Glomerular visceral epithelial cell (primary cell): Measurements from ENCODE around the gene SCYL2.
A peak's percentile ranks its signal among the peaks of the same experiment; 100 is the strongest.
"Not testable (repeated sequence)": the region's sequence is repeated elsewhere in the genome, so short reads cannot be mapped to it uniquely, and the experiment has no call there.

Source experiments
- DNase-seq: peaks from one replicate; pipeline ENCODE4 v3.0.0-alpha.2; 2016; ENCODE audit errors: extremely low spot score

The SCYL2 gene

DNA sequence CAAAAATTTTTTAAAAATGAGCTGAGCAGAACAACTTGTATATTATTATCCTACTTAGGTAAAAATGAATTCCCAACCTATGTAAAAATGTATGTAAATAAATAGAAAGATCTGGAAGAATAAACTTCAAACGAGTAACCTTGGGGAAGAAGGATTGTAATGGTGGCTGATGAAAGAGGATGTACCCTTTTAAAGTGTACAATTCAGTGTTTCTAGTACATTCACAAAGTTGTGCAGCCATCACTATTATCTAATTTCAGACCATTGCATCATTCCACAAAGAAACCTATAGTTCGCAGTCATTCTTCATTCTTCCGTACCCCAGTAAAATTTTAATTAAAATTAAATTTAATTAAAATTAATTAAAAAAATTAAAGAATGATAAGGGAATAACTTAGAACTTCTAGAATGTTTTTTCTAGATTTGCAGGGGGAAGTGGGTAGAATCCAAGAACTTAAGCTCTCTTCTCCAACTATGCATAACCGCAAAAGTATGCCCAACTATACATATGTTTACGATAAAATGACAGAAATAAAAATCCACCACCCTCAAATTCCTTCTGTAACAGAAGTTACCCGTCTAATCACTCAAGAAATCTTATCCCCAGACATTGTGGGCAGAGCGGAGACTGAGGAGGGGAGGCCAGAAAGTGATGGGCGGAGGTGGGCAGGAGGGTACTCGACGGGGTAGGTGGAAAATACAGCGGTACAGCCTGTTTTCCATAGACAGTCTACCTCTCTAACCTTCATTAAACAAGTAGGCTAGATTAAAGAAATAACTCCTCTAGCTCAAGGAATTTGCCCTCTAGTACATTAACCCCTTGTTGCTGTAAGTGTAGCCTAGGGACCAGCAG is 1.0 kb upstream of the SCYL2 start:
- DNase-seq = no peak

DNA sequence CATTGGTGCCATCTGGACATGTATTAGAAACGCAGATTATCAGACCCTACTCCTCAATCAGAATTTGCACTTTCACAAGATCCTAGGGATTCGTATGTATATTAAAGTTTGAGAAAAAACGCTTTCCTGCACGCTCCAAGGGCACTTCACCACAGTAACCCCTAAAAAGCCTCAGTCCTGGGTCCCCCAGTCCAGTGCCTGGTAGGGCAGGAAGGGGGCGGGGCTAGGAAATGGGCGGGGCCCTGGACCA is 467 bp upstream of the SCYL2 start:
- DNase-seq = no peak

DNA sequence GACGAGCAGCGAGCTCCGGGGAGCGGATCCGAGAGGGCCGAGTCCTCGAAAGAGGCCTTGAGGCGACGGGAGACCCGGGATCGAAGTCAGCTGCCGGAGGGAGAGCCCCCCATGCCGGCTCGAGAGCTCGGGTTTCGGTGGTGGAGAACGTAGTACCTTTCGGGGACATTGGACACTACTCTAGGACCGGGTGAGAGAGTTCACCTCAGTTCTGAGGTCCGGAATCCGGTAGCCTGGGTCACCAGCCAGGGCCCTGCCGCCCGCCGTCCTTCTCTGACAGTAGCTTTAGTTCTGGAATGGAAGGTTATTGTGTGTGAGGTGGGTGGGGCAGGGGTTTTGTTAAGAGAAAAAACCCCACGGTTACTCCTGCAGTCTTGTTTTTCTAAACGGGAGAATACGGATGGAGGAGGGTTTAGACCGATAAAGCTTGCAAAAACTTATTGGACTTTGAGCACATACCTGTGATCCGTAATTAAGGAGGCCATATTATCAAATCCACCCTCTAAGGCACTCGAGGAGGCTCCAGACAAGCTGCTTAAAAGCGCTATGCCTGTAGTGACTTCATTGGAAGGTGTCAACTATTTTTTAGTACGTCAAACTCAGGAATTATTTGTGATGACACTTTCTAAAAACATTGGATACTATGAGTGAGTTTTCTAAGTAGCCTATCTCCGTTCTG is 765 bp downstream of the SCYL2 start:
- peak; percentile 13 for DNase-seq

DNA sequence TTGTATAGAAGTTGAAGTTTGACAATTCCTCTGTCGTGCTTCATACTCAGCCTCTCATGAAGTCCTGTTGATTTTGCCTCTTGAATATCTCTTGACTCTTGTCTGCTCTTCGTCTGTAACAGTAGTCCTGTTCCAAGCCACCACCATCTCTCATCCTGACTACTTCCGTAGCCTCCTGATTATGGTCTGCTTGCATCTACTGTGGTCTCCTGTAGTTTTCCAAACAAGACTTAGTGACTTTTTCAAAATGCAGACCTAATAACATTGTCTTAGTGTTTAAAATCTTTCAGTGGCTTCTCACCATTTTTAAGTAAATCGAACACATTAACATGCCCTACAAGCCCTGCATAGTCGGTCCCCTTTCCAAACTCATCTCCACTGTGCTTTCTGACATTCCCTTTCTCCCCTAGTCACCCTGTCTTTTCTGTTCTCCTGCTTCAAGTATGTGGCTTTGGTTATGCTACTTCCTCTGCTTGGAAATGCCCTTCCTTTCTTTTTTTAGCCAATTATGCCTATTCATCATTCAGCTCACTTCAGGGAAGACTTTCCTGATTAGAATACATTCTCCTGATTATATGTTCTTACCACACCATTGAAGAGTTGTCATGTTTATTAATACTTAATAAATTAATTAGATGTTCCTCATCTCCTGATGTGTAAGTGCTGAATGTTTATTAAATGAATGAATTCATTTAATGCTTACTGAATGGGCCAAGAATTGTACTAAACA is 2.0 kb downstream of the SCYL2 start:
- DNase-seq = peak; percentile 1

DNA sequence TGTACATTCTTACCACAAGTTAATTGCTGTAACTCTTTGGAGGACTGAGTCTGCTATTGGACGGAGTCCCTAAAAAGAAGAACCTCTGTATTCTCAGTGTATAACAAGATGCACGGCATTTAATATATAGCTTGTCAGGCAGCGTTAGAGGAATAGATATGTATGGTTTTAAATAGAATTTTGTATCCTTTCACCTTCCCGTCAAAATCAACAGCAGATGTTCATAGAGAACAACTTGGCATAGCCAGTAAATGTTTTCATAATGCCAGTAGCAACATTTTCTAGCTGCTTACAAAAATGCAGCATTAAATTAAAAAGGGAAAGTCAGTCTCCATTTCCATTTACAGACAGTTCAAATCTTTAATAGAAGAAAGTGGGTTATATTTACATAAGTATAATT is 6.8 kb downstream of the SCYL2 start:
- no peak for DNase-seq

DNA sequence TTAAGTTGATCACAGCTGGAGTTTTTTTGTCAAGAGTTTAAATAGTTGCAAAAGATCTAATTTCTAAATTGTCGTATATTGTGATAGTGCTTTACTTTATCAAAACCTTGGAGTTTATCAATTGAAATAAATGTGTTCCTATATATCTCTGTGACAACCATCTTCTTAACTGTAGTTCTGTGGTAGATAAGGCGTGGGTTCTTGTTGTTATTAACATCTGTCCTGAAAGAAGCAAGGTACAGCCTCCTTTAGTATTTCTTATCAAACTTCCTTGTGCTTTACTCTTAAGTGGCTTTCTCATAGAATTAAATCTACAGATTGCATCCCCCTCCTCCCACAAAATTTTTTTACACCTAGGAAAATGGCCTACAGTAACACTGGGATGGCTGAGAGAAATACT is 7.3 kb downstream of the SCYL2 start:
- no peak for DNase-seq

DNA sequence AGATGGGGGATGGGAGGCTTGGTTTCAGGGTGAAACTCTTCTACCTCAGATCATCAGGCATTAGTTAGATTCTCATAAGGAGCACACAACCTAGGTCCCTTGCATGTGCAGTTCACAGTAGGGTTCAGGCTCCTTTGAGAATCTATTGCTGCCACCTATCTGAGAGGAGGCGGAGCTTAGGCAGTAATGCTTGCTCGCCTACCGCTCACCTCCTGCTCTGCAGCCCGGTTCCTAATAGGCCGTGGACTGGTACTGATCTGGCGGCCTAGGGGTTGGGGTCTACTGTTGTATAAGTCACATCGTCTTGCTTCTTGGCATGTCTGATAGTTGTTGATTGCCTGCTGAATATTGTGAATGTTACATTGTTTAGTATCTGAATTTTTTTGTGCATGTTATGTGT is 12.2 kb downstream of the SCYL2 start:
- DNase-seq = no peak

DNA sequence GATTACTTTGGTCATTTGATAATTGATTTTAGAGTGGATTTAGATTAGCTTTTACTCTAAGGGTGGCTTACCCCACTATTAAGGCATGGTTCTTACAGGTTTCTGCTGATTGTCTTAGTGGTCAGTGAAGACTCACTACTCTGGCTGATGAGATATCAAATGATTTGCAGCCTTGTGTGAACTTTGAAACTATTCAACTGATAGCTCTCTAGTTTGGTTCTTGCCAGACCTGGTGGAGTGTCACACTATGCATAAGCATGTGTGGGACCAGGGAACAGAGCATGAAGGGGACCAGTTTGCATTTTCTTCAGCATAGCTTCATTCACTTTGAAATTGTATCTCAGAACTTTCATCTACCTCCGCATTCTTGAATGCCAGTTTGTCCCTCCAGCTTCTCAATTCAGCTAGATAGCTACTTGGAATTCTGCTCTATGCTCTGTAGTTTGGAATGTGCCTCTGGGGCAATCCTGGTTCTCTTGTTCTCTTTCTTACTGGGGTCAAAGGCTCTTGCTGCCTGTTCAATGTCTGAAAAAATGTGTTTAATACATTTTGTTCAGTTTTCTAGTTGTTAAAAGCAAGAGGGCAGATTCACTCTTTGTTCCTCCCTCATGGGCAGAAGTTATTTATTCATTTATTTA is 12.7 kb downstream of the SCYL2 start:
- no peak for DNase-seq

DNA sequence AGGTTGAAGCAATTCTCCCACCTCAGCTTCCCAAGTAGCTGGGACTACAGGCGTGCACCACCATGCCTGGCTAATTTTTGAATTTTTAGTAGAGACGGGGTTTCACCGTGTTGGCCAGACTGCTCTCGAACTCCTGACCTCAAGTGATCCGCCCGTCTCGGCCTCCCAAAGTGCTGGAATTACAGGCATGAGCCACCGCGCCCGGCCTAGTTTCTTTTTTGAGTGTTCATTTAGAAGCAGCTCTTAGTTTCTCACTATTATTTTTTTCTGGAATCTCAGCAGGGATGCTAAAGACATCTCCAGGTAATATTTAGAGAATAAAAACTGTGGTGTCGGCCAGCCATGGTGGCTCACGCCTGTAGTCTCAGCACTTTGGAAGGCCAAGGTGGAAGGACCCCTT is 17.6 kb downstream of the SCYL2 start:
- not testable (repeated sequence) for DNase-seq

DNA sequence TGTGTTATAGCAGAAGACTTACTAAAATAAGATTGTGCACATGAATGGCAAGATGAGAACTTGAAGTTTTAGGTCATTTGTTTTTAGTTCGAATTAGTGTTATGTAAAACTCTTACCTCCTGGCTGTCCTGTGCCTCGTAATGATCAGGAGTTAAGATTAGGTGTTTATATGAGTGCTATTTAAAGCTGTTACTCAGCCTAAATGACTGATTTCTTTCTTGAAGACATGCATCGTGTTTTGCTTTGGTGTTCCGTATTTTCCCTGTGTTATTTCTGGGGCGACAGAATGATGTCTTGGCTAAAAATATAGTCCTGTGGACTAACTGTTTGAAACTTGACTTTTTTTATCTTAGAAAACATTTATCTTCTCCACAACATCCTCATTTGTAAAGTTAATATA is 22.1 kb downstream of the SCYL2 start:
- DNase-seq = no peak

DNA sequence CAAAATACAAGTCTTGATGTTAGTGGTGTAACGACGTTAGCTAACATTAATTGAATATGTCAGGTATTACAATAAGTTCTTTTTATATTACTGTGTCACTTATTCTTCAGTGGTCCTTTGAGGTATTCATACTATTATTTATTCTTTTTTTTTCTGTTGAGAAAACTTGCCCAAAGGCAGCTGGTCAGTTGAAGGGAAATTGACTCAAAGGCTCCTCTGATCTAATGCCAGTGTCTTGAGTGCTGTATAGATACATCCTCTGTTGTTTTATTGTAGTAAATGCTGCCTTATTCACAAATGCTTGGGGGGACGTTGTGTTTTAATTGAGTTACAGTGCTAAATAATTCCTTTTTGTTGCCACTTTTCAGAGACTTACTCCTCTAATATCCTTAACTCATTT is 23.0 kb downstream of the SCYL2 start:
- DNase-seq = no peak

DNA sequence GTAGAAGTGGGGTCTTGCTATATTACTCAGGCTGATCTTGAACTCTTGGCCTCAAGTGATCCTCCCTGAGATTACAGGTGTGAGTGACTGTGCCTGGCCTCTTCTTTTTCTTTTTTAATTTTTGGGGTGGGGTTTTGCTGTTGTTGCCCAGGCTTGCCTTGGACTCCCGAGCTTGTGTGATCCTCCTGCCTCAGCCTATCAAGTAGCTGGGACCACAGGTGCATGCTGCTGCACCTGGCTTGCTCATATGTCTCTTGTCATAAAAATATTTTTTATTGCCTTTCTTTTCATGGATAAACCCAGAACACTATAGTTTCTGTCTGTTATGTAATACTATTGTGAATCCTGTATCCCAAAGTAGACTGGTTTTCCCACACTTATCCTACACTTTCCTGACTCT is 26.0 kb downstream of the SCYL2 start:
- no peak for DNase-seq

DNA sequence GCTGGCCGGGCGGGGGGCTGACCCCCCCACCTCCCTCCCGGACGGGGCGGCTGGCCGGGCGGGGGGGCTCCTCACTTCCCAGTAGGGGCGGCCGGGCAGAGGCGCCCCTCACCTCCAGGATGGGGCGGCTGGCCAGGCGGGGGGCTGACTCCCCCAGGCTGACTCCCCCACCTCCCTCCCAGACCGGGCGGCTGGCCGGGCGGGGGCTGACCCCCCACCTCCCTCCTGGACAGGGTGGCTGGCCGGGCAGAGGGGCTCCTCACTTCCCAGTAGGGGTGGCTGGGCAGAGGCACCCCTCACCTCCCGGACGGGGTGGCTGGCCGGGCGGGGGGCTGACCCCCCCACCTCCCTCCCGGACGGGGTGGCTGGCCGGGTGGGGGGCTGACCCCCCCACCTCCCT is 27.4 kb downstream of the SCYL2 start:
- DNase-seq = not testable (repeated sequence)

DNA sequence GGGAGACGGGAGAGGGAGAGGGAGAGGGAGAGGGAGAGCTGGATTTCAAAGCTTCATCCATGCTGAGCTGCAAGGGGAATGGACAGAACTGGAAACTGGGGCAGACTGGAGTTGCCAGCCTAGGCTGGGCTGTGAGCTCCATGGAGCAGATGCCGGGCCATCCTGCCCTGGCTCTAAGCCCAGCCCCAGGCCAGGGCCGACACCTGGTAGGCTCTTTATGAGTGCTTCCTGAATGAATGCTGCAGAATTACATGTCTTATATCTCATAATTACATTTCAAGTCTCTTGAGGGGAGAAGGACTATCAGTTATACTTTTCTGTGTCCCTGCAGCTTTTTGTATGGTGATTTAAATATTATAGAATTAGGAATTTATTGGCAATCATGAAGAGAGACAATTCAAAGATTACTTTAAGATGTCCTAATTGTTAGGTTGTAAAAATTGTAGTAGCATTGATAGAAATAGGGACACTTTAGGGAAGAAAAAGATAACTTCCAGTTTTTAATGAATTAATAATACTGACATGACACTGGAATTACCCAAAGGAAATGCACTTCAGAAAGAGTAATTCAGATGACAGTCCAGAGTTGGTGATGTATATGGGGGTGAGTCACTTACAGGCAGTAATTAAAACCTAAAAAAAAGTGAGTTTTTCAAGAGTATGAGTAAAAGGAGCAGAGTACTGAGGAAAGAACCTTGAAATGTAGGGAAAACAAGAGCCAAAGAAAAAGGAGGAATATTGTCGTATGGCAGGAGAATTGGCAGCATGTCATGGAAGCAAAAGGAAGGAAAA is 29.0 kb downstream of the SCYL2 start:
- no peak for DNase-seq

DNA sequence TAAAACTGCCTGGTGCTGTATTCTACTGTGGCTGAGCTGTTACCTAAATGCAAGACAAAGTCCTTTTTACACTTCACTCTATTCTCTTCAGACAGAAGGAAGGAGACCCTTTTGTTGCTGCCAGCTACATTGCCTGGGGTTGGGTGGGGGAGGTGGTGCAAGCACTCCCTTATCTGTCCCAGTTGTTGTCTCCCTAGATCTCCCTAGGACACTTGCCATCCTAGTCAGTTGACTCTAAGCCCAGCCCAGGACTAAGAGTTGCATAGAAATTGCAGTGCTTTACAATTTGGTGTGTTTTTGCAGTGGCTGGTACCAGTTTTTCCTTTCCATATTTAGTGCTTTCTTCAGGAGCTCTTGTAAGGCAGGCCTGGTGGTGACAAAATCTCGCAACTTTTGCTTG is 35.1 kb downstream of the SCYL2 start:
- no peak for DNase-seq

DNA sequence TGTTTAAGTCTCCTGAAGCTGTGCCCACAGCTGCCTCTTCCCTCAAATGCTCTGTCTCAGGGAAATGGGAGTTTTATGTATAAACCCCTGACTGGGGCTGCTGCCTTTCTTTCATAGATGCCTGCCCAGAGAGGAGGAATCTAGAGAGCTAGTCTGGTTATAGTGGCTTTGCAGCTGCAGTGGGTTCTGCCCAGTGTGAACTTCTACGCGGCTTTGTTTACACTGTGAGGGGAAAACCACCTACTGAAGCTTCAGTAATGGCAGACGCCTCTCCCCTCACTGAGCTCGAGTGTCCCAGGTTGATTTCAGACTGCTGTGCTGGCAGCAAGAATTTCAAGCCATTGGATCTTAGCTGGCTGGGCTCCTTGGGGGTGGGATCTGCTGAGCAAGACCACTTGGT is 36.9 kb downstream of the SCYL2 start:
- no peak for DNase-seq

DNA sequence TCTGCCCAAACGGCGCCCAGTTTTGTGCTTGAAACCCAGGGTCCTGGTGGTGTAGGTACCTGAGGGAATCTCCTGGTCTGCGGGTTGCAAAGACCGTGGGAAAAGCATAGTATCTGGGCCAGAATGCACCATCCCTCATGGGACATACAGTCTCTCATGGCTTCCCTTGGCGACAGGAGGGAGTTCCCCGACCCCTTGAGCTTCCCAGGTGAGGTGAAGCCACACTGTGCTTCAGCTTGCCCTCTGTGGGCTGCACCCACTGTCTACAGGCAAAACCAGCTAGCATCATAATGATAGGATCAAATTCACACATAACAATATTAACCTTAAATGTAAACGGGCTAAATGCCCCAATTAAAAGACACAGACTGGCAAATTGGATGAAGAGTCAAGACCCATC is 37.4 kb downstream of the SCYL2 start:
- not testable (repeated sequence) for DNase-seq

DNA sequence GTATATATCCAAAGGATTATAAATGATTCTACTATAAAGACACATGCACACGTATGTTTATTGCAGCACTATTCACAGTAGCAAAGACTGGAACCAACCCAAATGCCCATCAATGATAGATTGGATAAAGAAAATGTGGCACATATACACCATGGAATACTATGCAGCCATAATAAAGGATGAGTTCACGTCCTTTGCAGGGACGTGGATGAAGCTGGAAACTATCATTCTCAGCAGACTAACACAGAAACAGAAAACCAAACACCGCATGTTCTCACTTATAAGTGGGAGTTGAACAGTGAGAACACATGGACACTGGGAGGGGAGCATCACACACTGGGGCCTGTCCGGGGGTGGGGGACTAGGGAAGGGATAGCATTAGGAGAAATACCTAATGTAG is 41.2 kb downstream of the SCYL2 start:
- DNase-seq = not testable (repeated sequence)

DNA sequence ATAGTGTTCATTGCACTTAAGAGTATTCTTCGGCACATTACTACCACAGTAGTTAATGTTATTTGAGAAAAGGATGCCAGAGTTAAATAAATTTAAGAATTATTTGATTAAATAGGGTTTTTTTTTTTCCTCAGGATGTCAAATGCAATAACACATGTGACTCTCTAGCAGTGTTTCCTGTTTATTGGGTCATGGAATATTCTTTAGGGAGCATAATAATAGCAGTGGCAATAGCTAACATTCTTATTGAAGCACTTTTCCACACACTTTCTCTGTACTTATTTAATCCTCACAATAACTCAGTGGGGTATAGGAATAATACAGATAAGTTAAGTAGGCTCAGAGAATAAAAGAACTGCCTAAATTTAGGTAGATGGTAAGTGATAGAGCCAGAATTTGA is 44.3 kb downstream of the SCYL2 start:
- DNase-seq = no peak

DNA sequence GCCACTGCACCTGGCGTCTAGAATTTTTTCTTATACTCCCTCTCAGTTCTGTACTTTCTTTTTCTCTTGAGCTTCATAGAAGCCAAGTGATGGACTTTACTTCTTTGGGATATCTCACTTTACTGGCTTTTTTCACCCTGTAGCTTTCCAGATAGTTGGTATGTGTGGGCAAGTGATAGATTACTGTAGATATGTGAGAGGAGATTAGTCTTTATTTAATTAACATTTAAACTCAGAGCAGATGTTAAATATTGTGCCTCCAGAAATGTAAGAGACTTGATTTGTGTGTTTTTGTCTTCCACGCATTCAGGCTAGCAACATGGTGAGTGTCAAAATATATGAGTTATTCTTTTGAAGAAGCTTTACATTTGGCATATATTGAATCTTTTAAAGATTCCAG is 50.4 kb downstream of the SCYL2 start:
- DNase-seq = no peak

DNA sequence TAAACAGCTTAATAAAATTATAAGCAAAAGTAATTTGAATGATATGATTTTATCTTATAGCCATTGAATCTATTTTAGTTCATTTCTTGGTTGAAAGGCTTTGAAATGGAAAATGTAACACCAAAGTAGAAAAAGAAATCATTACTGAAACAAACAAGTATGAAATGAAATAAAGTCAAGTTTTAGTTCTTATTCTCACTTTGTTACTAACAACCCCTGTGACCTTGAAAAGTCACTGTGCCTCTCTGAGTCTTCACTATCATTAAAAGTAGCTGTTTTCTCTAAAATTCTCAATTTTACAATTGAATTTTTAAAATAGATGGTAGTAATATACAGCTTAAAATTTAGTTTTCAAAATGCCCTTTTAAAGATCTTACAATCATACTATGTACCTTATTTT is 57.5 kb downstream of the SCYL2 start:
- DNase-seq = no peak

DNA sequence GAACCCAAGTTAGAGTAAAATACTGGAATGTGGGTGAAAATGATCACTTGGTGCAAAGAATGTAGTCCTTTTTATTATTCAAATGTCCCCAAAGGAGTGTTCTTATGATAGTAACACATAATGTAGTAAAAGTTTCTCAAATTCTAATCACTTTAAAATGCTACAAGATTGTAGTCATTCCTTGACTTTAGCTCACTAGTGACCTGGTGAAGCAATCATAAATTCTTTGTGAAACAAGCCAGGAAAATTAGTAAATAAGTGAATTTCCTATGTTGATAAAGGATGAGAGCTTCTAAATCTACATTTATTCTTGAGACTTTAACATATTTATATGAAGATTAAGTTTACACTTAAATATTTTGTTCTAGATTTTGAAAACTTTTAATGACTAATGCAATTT is 59.2 kb downstream of the SCYL2 start:
- no peak for DNase-seq
